OCI-LY1 (cell line): ENCODE data around the gene CFAP74.

Source experiments
- H2AFZ ChIP-seq: fragments of 200-600 bp; sonication (generic), shearing (Covaris generic); 2 replicates; pipeline ENCODE4 v1.6.0; 2014; ENCODE audit warnings: antibody characterized with exemption, mild to moderate bottlenecking, low read length
- H3F3A ChIP-seq: fragments of 200-600 bp; sonication (generic), shearing (Covaris generic); 2 replicates; pipeline ENCODE4 v1.6.0; 2014; ENCODE audit warnings: mild to moderate bottlenecking, antibody characterized with exemption, low read length, moderate library complexity; ENCODE audit not compliant: insufficient read depth
- H3K27ac ChIP-seq: fragments of 200-600 bp; sonication (generic); 2 replicates; pipeline ENCODE4 v1.5.1; 2014; ENCODE audit warnings: low read length, mixed run types, mild to moderate bottlenecking, low read depth; ENCODE audit not compliant: poor library complexity, severe bottlenecking
- H3K27me3 ChIP-seq: fragments of 200-600 bp; sonication (generic); 2 replicates; pipeline ENCODE4 v1.6.0; 2014; ENCODE audit warnings: antibody characterized with exemption, mild to moderate bottlenecking, low read length, moderate library complexity; ENCODE audit not compliant: insufficient read depth
- H3K36me3 ChIP-seq: fragments of 200-600 bp; sonication (generic); 2 replicates; pipeline ENCODE4 v1.6.1; 2014; ENCODE audit warnings: mild to moderate bottlenecking, antibody characterized with exemption, low read length, moderate library complexity, mixed read lengths; ENCODE audit not compliant: insufficient read depth
- H3K4me1 ChIP-seq: fragments of 200-600 bp; sonication (generic); 2 replicates; pipeline ENCODE4 v1.5.1; 2014; ENCODE audit warnings: mild to moderate bottlenecking, low read length, moderate library complexity; ENCODE audit not compliant: insufficient read depth, severe bottlenecking
- H3K4me2 ChIP-seq: fragments of 200-600 bp; sonication (generic), shearing (Covaris generic); 2 replicates; pipeline ENCODE4 v1.6.1; 2014; ENCODE audit warnings: low read length
- H3K4me3 ChIP-seq: fragments of 200-600 bp; sonication (generic); 2 replicates; pipeline ENCODE4 v1.5.1; 2014; ENCODE audit warnings: low read length, low read depth, mild to moderate bottlenecking, mixed read lengths; ENCODE audit not compliant: poor library complexity, severe bottlenecking
- H3K79me2 ChIP-seq: fragments of 200-600 bp; shearing (Covaris generic); 2 replicates; pipeline ENCODE4 v1.6.1; 2016; ENCODE audit warnings: mixed run types, low read length, mixed read lengths; ENCODE audit not compliant: insufficient read depth
- H3K9ac ChIP-seq: fragments of 200-600 bp; sonication (generic), shearing (Covaris generic); 2 replicates; pipeline ENCODE4 v1.6.1; 2014; ENCODE audit warnings: mild to moderate bottlenecking, low read length, mixed read lengths
- H3K9me2 ChIP-seq: fragments of 200-600 bp; sonication (generic), shearing (Covaris generic); 2 replicates; pipeline ENCODE4 v1.6.1; 2014; ENCODE audit warnings: low read depth, mild to moderate bottlenecking, low read length, mixed read lengths
- H3K9me3 ChIP-seq: fragments of 200-600 bp; shearing (Covaris generic); 2 replicates; pipeline ENCODE4 v1.6.1; 2014; ENCODE audit warnings: low read length, mixed read lengths
- H4K20me1 ChIP-seq: fragments of 200-600 bp; sonication (generic), shearing (Covaris generic); 2 replicates; pipeline ENCODE4 v1.6.0; 2016; ENCODE audit warnings: mild to moderate bottlenecking, low read length; ENCODE audit not compliant: insufficient read depth
- CTCF ChIP-seq: fragments of 200-600 bp; sonication (generic), shearing (Covaris generic); IDR thresholded peaks from 2 replicates; pipeline ENCODE4 v1.5.1; 2017; ENCODE audit warnings: mild to moderate bottlenecking, antibody characterized with exemption, low read length, moderate library complexity, mixed read lengths
- EZH2 ChIP-seq: fragments of 200-600 bp; sonication (generic), shearing (Covaris generic); IDR thresholded peaks from 2 replicates; pipeline ENCODE4 v1.8.0; 2017; ENCODE audit warnings: borderline replicate concordance, mixed run types, mild to moderate bottlenecking, antibody characterized with exemption, low read length, moderate library complexity, mixed read lengths

Gene CFAP74

GRCh38 chr1:2021550-2021949, 18.0 kb upstream of the CFAP74 start:
- TF ChIP-seq EZH2 (no peak), CTCF (no peak)
- Histone ChIP-seq H3K4me3 (no peak overlapping the region), H4K20me1 (no peaks in the 10 kb centered on the region), H3K4me2 (no peak overlapping the region), H2AFZ (no peak overlapping the region), H3K9me3 (no peaks in the 10 kb centered on the region), H3K9ac (no peak overlapping the region), H3K27me3 (no peaks in the 10 kb centered on the region; the same call in 1 of the 2 replicates), H3K4me1 (no peaks in the 10 kb centered on the region), H3K27ac (no peak overlapping the region), H3K9me2 (no peaks in the 10 kb centered on the region), H3K36me3 (no peaks in the 10 kb centered on the region), H3F3A (no peaks in the 10 kb centered on the region), H3K79me2 (no peaks in the 10 kb centered on the region)

- Histone ChIP-seq H3K79me2 (no peaks in the 10 kb centered on the region), H3K4me3 (no peak overlapping the region), H3K36me3 (no peaks in the 10 kb centered on the region), H3K9ac (no peak overlapping the region), H3F3A (no peaks in the 10 kb centered on the region), H4K20me1 (no peaks in the 10 kb centered on the region), H3K4me1 (no peaks in the 10 kb centered on the region), H2AFZ (no peak overlapping the region), H3K9me3 (no peaks in the 10 kb centered on the region), H3K4me2 (no peak overlapping the region), H3K27ac (no peak overlapping the region), H3K27me3 (no peaks in the 10 kb centered on the region; the same call in 1 of the 2 replicates), H3K9me2 (no peaks in the 10 kb centered on the region)
- no peak for TF ChIP-seq EZH2
- no peak for TF ChIP-seq CTCF
Observed at GRCh38 chr1:2020310-2020655, 16.7 kb upstream of the CFAP74 start.

GRCh38 chr1:2019571-2020309, 16.2 kb upstream of the CFAP74 start:
- H3K4me1 ChIP-seq = no peaks in the 10 kb centered on the region
- H3K9ac ChIP-seq = no peak overlapping the region
- H4K20me1 ChIP-seq = no peaks in the 10 kb centered on the region
- H3K79me2 ChIP-seq = no peaks in the 10 kb centered on the region
- no peak for TF ChIP-seq CTCF
- TF ChIP-seq EZH2 = no peak
- no peak overlapping the region for H3K27ac ChIP-seq
- H3K4me3 ChIP-seq = no peak overlapping the region
- no peaks in the 10 kb centered on the region; the same call in 1 of the 2 replicates for H3K27me3 ChIP-seq
- H3K36me3 ChIP-seq = no peaks in the 10 kb centered on the region
- H3K9me3 ChIP-seq = no peaks in the 10 kb centered on the region
- H3K4me2 ChIP-seq = no peak overlapping the region
- H3K9me2 ChIP-seq = no peaks in the 10 kb centered on the region
- no peaks in the 10 kb centered on the region for H3F3A ChIP-seq
- H2AFZ ChIP-seq = no peak overlapping the region
